Nephron progenitor cell (in vitro differentiated cells): ENCODE results near the gene PPFIA1.
"Not testable (repeated sequence)": the region's sequence is repeated elsewhere in the genome, so short reads cannot be mapped to it uniquely, and the experiment has no call there.

Experiments
- DNase-seq: peaks from one replicate; pipeline ENCODE4 v3.0.0; 2021
- H3K27ac Mint-ChIP-seq: 2 replicates; pipeline ENCODE4 v1.8.0; 2021; ENCODE audit warnings: mild to moderate bottlenecking, moderate library complexity, mixed read lengths
- H3K27me3 Mint-ChIP-seq: 2 replicates; pipeline ENCODE4 v1.8.0; 2021; ENCODE audit warnings: mild to moderate bottlenecking, low read depth, mixed read lengths; ENCODE audit not compliant: poor library complexity
- H3K36me3 Mint-ChIP-seq: 2 replicates; pipeline ENCODE4 v1.8.0; 2021; ENCODE audit warnings: low read depth, mixed read lengths
- H3K4me1 Mint-ChIP-seq: 2 replicates; pipeline ENCODE4 v1.8.0; 2021; ENCODE audit warnings: mixed read lengths
- H3K4me3 Mint-ChIP-seq: 2 replicates; pipeline ENCODE4 v1.8.0; 2021; ENCODE audit warnings: mild to moderate bottlenecking, moderate library complexity, mixed read lengths
- H3K9me3 Mint-ChIP-seq: 2 replicates; pipeline ENCODE4 v1.8.0; 2021; ENCODE audit warnings: mild to moderate bottlenecking, moderate library complexity, mixed read lengths
- TF ChIP-seq, protein P1 (sequence below): fragments of 200-600 bp; sonication (generic); IDR thresholded peaks from 2 replicates; pipeline ENCODE4 v1.5.0; 2021; ENCODE audit warnings: antibody characterized with exemption

The PPFIA1 gene

DNA sequence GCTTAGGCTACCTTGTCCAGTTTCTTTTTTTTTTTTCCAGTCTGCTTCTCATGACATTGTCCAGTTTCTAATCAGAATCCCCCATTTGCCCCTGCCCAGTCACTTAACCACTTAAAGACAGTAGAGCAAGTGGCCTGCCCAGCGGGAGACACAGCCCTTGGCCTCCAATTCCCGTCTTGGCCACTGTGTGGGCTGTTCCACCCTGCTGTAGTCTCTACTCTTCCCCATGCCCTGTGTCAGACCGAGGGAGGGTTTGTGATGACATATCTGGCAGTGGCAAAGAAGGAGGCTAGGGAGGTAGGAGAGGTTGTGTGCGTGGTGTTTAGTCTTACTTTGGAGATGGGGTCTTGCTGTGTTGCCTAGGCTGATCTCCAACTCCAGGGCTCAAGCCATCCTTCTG, 11.5 kb downstream of the PPFIA1 start:
- TF ChIP-seq, protein P1, sequence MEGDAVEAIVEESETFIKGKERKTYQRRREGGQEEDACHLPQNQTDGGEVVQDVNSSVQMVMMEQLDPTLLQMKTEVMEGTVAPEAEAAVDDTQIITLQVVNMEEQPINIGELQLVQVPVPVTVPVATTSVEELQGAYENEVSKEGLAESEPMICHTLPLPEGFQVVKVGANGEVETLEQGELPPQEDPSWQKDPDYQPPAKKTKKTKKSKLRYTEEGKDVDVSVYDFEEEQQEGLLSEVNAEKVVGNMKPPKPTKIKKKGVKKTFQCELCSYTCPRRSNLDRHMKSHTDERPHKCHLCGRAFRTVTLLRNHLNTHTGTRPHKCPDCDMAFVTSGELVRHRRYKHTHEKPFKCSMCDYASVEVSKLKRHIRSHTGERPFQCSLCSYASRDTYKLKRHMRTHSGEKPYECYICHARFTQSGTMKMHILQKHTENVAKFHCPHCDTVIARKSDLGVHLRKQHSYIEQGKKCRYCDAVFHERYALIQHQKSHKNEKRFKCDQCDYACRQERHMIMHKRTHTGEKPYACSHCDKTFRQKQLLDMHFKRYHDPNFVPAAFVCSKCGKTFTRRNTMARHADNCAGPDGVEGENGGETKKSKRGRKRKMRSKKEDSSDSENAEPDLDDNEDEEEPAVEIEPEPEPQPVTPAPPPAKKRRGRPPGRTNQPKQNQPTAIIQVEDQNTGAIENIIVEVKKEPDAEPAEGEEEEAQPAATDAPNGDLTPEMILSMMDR, result no peak
- Mint-ChIP-seq H3K36me3 (peaks cover 85% of the 10 kb centered on the region), H3K27me3 (no peaks in the 10 kb centered on the region), H3K27ac (no peak overlapping the region), H3K4me1 (peaks cover 16% of the 10 kb centered on the region), H3K4me3 (no peak overlapping the region), H3K9me3 (no peaks in the 10 kb centered on the region)
- DNase-seq, result no peak

GRCh38 chr11:70288721-70289120, 18.2 kb downstream of the PPFIA1 start:
- Mint-ChIP-seq H3K27ac (no peak overlapping the region), H3K4me1 (no peaks in the 10 kb centered on the region), H3K4me3 (no peak overlapping the region), H3K9me3 (peaks cover 2% of the 10 kb centered on the region), H3K27me3 (no peaks in the 10 kb centered on the region), H3K36me3 (peaks cover 79% of the 10 kb centered on the region)
- TF ChIP-seq, protein P1, result no peak
- no peak for DNase-seq

- no peak for DNase-seq
These were observed 19.1 kb downstream of the PPFIA1 start for GRCh38 chr11:70289582-70289981.

GRCh38 chr11:70290361-70291065, 20.0 kb downstream of the PPFIA1 start:
- no peak overlapping the region for H3K27ac Mint-ChIP-seq
- no peak overlapping the region for H3K4me3 Mint-ChIP-seq
- no peaks in the 10 kb centered on the region for H3K27me3 Mint-ChIP-seq

More at GRCh38 chr11:70289582-70289981, 19.1 kb downstream of the PPFIA1 start:
- Mint-ChIP-seq H3K36me3 (peaks cover 79% of the 10 kb centered on the region), H3K27me3 (no peaks in the 10 kb centered on the region), H3K4me1 (no peaks in the 10 kb centered on the region), H3K4me3 (no peak overlapping the region), H3K27ac (no peak overlapping the region), H3K9me3 (peaks cover 9% of the 10 kb centered on the region)
- TF ChIP-seq, protein P1, result no peak

DNA sequence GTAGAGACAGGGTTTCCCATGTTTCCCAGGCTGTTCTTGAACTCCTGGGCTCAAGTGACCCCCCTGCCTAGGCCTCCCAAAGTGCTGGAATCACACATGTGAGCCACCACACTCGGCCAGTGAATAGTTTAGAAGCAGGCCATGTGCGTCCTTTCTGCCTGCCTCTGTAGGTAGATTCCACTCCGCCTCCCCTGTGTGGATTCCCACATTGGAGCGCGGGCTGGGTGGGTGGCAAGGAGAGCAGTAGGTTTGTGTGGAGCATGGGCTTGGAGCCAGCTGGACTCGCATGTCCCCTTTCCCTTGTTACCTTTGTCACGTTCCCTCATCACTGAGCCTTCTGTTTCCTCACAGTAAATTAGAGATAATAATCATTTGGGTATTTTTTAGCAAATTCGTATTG, 21.7 kb downstream of the PPFIA1 start:
- Mint-ChIP-seq H3K36me3 (peaks cover 70% of the 10 kb centered on the region), H3K4me1 (no peaks in the 10 kb centered on the region), H3K9me3 (peaks cover 18% of the 10 kb centered on the region), H3K27ac (no peak overlapping the region), H3K4me3 (no peak overlapping the region), H3K27me3 (no peaks in the 10 kb centered on the region)
- TF ChIP-seq, protein P1, result no peak
- DNase-seq, result no peak

More at GRCh38 chr11:70290361-70291065, 20.0 kb downstream of the PPFIA1 start:
- no peaks in the 10 kb centered on the region for H3K4me1 Mint-ChIP-seq
- no peak for DNase-seq
- TF ChIP-seq, protein P1, result no peak
- peaks cover 73% of the 10 kb centered on the region for H3K36me3 Mint-ChIP-seq
- peaks cover 9% of the 10 kb centered on the region for H3K9me3 Mint-ChIP-seq

DNA sequence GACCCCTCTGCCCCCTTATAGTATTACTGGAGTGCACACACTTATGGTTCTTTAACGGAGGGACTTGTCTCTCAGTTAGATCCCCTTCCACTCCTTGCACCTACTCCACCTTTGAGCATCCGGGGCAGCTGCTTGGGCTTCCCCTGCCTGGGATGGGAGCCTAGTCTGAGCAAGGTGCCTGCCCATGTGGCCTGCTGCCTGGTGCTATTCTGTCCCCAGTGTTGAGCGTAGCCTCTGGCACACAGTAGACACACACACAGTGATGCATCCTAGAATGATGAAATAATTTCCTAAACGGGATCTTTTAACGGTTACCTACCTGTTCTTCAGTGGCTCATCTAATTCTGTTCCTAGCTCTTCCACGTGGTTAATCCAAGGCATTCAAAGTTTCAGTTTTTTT, 22.4 kb downstream of the PPFIA1 start:
- Mint-ChIP-seq H3K4me3 (no peak overlapping the region), H3K27ac (no peak overlapping the region), H3K9me3 (peaks cover 22% of the 10 kb centered on the region), H3K36me3 (peaks cover 73% of the 10 kb centered on the region), H3K27me3 (no peaks in the 10 kb centered on the region), H3K4me1 (no peaks in the 10 kb centered on the region)
- TF ChIP-seq, protein P1, result no peak
- DNase-seq, result no peak

GRCh38 chr11:70295166-70295565, 24.7 kb downstream of the PPFIA1 start:
- Mint-ChIP-seq H3K36me3 (peaks cover 87% of the 10 kb centered on the region), H3K9me3 (peaks cover 22% of the 10 kb centered on the region)
- H3K4me3 Mint-ChIP-seq, DNase-seq, H3K27ac Mint-ChIP-seq, H3K27me3 Mint-ChIP-seq, H3K4me1 Mint-ChIP-seq: not testable (repeated sequence)
